Ishikawa (cell line): ENCODE data around the gene LDAH.

Experiments used
- CEBPB ChIP-seq: IDR thresholded peaks from 2 replicates; pipeline ENCODE4 v1.6.1; 2012
- CREB1 ChIP-seq: IDR thresholded peaks from 2 replicates; pipeline ENCODE4 v1.6.1; 2012; ENCODE audit warnings: low read depth
- EGR1 ChIP-seq: IDR thresholded peaks from 2 replicates; pipeline ENCODE4 v1.6.1; 2012
- EP300 ChIP-seq: IDR thresholded peaks from 2 replicates; pipeline ENCODE4 v1.6.1; 2012; ENCODE audit warnings: borderline replicate concordance
- FOXM1 ChIP-seq: IDR thresholded peaks from 2 replicates; pipeline ENCODE4 v1.6.1; 2012; ENCODE audit warnings: low read depth, borderline replicate concordance
- MAX ChIP-seq: IDR thresholded peaks from 2 replicates; pipeline ENCODE4 v1.6.1; 2012
- NFIC ChIP-seq: IDR thresholded peaks from 2 replicates; pipeline ENCODE4 v1.6.1; 2012
- RAD21 ChIP-seq: IDR thresholded peaks from 2 replicates; pipeline ENCODE4 v1.6.1; 2012; ENCODE audit warnings: low read depth
- REST ChIP-seq: IDR thresholded peaks from 2 replicates; pipeline ENCODE4 v1.6.1; 2012; ENCODE audit warnings: low read depth, mild to moderate bottlenecking
- TAF1 ChIP-seq: IDR thresholded peaks from 2 replicates; pipeline ENCODE4 v1.6.1; 2012; ENCODE audit warnings: low read depth, mild to moderate bottlenecking
- TCF12 ChIP-seq: IDR thresholded peaks from 2 replicates; pipeline ENCODE4 v1.6.1; 2012; ENCODE audit warnings: low read depth
- YY1 ChIP-seq: IDR thresholded peaks from 2 replicates; pipeline ENCODE4 v1.6.1; 2012; ENCODE audit warnings: low read depth
- ZBTB7A ChIP-seq: IDR thresholded peaks from 2 replicates; pipeline ENCODE4 v1.6.1; 2012; ENCODE audit warnings: low read depth
- TF ChIP-seq, protein P1 (sequence below): IDR thresholded peaks from 2 replicates; pipeline ENCODE4 v1.6.1; 2012

DNA sequence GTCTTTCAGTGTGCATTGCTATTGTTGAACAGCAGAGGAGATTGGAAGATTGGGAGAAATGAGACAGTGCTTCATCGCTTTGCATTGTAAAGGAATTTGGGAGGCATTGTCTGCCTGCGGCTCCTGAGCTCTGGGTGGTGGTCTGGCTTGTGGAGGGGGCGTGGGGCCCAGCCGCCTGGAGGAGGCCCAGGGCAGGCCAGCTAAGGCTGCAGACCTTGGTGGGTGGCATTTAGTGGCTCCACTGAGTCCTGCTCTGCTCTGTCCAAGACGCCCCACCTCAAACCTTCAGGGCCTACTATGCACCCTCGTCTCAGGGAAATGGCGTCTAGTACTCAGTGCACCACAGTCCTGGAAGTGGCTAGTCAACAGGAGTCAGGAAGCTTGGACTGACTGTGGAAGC lies 166.3 kb downstream of the LDAH start:
- TF ChIP-seq TCF12 (no peak), RAD21 (no peak), FOXM1 (no peak), CEBPB (no peak), MAX (no peak), REST (no peak), EGR1 (no peak), EP300 (no peak), TAF1 (no peak), CREB1 (no peak), YY1 (no peak), NFIC (no peak), ZBTB7A (no peak)
- TF ChIP-seq, protein P1, sequence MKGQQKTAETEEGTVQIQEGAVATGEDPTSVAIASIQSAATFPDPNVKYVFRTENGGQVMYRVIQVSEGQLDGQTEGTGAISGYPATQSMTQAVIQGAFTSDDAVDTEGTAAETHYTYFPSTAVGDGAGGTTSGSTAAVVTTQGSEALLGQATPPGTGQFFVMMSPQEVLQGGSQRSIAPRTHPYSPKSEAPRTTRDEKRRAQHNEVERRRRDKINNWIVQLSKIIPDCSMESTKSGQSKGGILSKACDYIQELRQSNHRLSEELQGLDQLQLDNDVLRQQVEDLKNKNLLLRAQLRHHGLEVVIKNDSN, result no peak
